Measurements from ENCODE around the gene TP63.
A peak's percentile ranks its signal among the peaks of the same experiment; 100 is the strongest.

The TP63 gene

GRCh38 chr3:189727898-189728297 lies 96.7 kb downstream of the TP63 start:
- peak; percentile 51 for DNase-seq (ENCODE audit: low read depth)
- H3K4me3 ChIP-seq (replicated peaks; ENCODE audit: low read depth, low read length): no peak overlapping the region
- TF ChIP-seq CTCF (IDR thresholded peaks at IDR 0.05; ENCODE audit: low read length, missing control alignments): no peak

GRCh38 chr3:189728915-189729314 lies 97.7 kb downstream of the TP63 start:
- H3K4me3 ChIP-seq (replicated peaks; ENCODE audit: low read depth, low read length): no peak overlapping the region
- no peak for DNase-seq (ENCODE audit: low read depth)
- TF ChIP-seq CTCF (IDR thresholded peaks at IDR 0.05; ENCODE audit: low read length, missing control alignments): no peak

GRCh38 chr3:189734061-189734460 lies 102.9 kb downstream of the TP63 start:
- DNase-seq (ENCODE audit: low read depth): no peak
- no peak overlapping the region for H3K4me3 ChIP-seq (replicated peaks; ENCODE audit: low read depth, low read length)
- no peak for TF ChIP-seq CTCF (IDR thresholded peaks at IDR 0.05; ENCODE audit: low read length, missing control alignments)

- DNase-seq (ENCODE audit: low read depth): no peak
- H3K4me3 ChIP-seq (replicated peaks; ENCODE audit: low read depth, low read length): no peak overlapping the region
- TF ChIP-seq CTCF (IDR thresholded peaks at IDR 0.05; ENCODE audit: low read length, missing control alignments): no peak
Observed at GRCh38 chr3:189735913-189736312, 104.7 kb downstream of the TP63 start.

GRCh38 chr3:189737071-189737470 lies 105.9 kb downstream of the TP63 start:
- no peak for TF ChIP-seq CTCF (IDR thresholded peaks at IDR 0.05; ENCODE audit: low read length, missing control alignments)

GRCh38 chr3:189737619-189738018 lies 106.4 kb downstream of the TP63 start:
- TF ChIP-seq CTCF (IDR thresholded peaks at IDR 0.05; ENCODE audit: low read length, missing control alignments): no peak
- H3K4me3 ChIP-seq (replicated peaks; ENCODE audit: low read depth, low read length): no peak overlapping the region

More at GRCh38 chr3:189737071-189737470, 105.9 kb downstream of the TP63 start:
- DNase-seq (ENCODE audit: low read depth): no peak
- H3K4me3 ChIP-seq (replicated peaks; ENCODE audit: low read depth, low read length): no peak overlapping the region

GRCh38 chr3:189739378-189739777 lies 108.2 kb downstream of the TP63 start:
- no peak for TF ChIP-seq CTCF (IDR thresholded peaks at IDR 0.05; ENCODE audit: low read length, missing control alignments)
- no peak for DNase-seq (ENCODE audit: low read depth)
- H3K4me3 ChIP-seq (replicated peaks; ENCODE audit: low read depth, low read length): no peak overlapping the region

More at GRCh38 chr3:189737619-189738018, 106.4 kb downstream of the TP63 start:
- DNase-seq (ENCODE audit: low read depth): no peak

Measured in fibroblast of pulmonary artery (primary cell).